ENCODE measurements around the gene DPH3. TPM values are rescaled to one million over a fixed set of nuclear protein-coding genes. Genes with fewer than 3 reads are reported as not detected.

The DPH3 gene
- total RNA-seq, 3 donors from 2014 or later, result 20.0 to 26.4 (median 21.0) TPM

DNA sequence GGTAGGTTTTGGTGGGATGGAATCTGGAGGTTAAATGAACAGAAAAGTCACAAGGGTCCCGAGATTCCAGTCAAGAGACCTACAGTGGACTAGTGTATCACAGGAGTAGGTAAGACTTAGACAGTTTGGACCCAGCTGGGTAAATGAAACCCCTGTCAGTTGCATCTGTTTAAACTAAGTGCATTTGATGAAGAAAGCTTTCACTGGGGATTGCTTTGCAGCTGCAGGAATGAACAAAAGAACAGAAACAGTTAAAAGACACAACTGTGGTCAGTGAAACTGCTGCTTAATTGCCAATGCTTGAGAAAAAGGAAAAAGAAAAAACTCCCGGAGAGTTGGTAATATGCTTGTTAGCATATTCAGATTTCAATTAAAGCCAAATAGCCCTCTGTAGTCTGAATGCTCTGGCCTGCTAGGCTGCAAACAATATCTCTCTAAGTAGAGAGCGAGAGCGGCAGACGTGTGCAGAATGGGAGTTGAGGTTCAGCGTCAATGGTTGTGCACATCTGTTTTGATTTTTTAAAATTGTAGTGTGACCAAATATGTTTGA lies 37.4 kb upstream of the DPH3 start:
- DNase-seq (no peak), ATAC-seq (no peak)
- intact Hi-C loops (cut with DNase I, micrococcal nuclease), result no loop called here
- TF ChIP-seq, protein P1, sequence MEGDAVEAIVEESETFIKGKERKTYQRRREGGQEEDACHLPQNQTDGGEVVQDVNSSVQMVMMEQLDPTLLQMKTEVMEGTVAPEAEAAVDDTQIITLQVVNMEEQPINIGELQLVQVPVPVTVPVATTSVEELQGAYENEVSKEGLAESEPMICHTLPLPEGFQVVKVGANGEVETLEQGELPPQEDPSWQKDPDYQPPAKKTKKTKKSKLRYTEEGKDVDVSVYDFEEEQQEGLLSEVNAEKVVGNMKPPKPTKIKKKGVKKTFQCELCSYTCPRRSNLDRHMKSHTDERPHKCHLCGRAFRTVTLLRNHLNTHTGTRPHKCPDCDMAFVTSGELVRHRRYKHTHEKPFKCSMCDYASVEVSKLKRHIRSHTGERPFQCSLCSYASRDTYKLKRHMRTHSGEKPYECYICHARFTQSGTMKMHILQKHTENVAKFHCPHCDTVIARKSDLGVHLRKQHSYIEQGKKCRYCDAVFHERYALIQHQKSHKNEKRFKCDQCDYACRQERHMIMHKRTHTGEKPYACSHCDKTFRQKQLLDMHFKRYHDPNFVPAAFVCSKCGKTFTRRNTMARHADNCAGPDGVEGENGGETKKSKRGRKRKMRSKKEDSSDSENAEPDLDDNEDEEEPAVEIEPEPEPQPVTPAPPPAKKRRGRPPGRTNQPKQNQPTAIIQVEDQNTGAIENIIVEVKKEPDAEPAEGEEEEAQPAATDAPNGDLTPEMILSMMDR (IDR thresholded peaks at IDR 0.05), result no peak
- Histone ChIP-seq H3K4me1 (ENCODE audit: low read depth) (peaks cover 4% of the 10 kb centered on the region), H3K9me3 (no peaks in the 10 kb centered on the region), H3K36me3 (ENCODE audit: low read depth) (no peaks in the 10 kb centered on the region), H3K4me3 (no peak overlapping the region)

DNA sequence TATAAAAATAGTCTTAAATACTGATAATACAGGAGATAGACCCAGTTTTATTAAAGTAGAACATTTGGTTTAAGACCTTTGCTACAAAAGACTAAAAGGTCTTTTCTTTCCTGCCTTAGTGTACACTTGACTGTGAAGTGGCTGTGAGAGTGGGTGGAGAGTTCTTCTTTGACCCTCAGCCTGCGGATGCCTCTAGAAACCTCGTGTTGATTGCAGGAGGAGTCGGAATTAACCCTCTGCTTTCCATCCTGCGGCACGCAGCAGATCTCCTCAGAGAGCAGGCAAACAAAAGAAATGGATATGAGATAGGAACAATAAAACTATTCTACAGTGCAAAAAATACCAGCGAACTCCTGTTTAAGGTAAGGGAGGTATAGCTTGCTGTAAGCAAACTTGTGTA lies 36.8 kb upstream of the DPH3 start:
- Histone ChIP-seq H3K36me3 (ENCODE audit: low read depth) (no peaks in the 10 kb centered on the region), H3K4me1 (ENCODE audit: low read depth) (peaks cover 4% of the 10 kb centered on the region), H3K9me3 (no peaks in the 10 kb centered on the region), H3K4me3 (no peak overlapping the region)
- TF ChIP-seq, protein P1 (IDR thresholded peaks at IDR 0.05), result no peak
- DNase-seq (peak in 1 of 3 donors; percentile 43), ATAC-seq (peak; percentile 43)
- intact Hi-C loops (cut with DNase I, micrococcal nuclease), result no loop called here

DNA sequence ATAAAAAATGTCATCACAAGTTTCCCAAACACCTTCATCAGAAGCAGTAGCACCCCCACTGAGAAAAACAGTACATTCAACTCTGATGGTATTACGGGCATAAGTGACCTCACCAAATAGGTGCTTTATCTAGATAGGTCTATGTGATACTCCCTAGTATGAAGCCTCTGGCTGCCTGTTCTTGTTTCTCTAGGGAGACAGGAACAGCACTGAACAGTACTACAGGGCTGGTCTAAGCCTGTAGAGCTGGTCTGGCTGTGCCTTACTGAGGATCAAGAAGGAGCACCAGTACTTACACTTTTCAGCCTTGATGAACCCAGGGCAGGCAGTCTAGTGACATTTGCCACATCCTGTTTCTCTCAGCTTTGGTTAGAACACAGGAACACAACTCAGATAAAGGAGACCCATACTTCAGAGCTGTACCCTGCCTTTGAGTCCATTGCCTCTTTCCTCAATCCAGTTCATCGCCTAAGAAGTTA lies 36.2 kb upstream of the DPH3 start:
- Histone ChIP-seq H3K4me3 (no peak overlapping the region), H3K36me3 (ENCODE audit: low read depth) (no peaks in the 10 kb centered on the region), H3K9me3 (no peaks in the 10 kb centered on the region), H3K4me1 (ENCODE audit: low read depth) (peaks cover 4% of the 10 kb centered on the region)
- TF ChIP-seq, protein P1 (IDR thresholded peaks at IDR 0.05), result no peak
- DNase-seq (peak in 1 of 3 donors; percentile 25), ATAC-seq (peak; percentile 81)
- intact Hi-C loops (cut with DNase I, micrococcal nuclease), result no loop called here

DNA sequence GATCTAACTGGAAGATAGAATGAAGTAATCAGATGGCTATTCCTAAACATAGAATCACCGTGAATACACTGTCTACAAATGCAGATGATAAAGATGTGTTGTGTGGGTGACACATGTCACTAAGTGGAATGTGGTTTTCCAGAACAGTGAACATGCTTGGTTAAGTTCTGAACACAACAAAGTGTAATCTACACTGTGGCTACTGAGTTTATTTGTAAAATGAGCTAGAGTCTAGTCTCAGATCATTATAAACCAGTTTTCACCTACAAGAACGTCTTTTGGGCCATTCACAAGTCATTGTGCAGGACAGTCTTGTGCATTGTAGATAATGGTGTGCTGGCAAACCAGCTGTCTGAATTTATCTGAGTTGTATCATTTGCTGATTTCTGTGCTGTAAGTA lies 35.6 kb upstream of the DPH3 start:
- H3K36me3 ChIP-seq (ENCODE audit: low read depth), result no peaks in the 10 kb centered on the region
- DNase-seq, result no peak
- peaks cover 4% of the 10 kb centered on the region for H3K4me1 ChIP-seq (ENCODE audit: low read depth)
- no peak overlapping the region for H3K4me3 ChIP-seq
- ATAC-seq, result peak; percentile 52
- TF ChIP-seq, protein P1 (IDR thresholded peaks at IDR 0.05), result no peak
- intact Hi-C loops (cut with DNase I, micrococcal nuclease), result no loop called here
- H3K9me3 ChIP-seq, result no peaks in the 10 kb centered on the region

DNA sequence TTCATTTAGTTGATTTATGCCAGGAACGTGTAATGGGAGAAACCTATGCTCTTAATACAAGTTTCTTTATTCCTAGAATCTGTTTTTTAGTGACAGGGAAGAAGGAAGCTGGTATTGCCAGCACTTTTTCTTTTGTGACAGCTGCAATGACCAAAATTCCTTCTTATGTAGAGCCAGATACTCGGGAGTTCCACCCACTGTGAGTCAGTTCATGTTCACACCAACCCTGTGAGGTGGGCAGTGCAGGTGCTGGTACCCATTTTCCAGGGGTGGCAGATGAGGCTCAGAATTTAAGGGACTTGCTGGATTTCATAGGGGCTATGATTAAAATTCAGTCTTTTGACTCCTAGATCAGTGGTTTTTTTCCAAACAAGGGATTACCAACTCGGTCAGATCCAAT lies 35.0 kb upstream of the DPH3 start:
- Histone ChIP-seq H3K4me1 (ENCODE audit: low read depth) (peaks cover 4% of the 10 kb centered on the region), H3K9me3 (no peaks in the 10 kb centered on the region), H3K4me3 (no peak overlapping the region), H3K36me3 (ENCODE audit: low read depth) (no peaks in the 10 kb centered on the region)
- ATAC-seq (no peak), DNase-seq (no peak)
- TF ChIP-seq, protein P1 (IDR thresholded peaks at IDR 0.05), result no peak
- intact Hi-C loops (cut with DNase I, micrococcal nuclease), result loop anchor here in 1 of 2 donors (10.0 kb wide), 1 partner anchor 255 kb away; no protein-coding TSS in a partner anchor
